GM19397 (cell line): ENCODE data around the gene CA10.

Experiments used
- ATAC-seq: cut with Tn5 transposase; IDR thresholded peaks from one replicate; pipeline ENCODE4 v1.9.1; 2021; ENCODE audit warnings: mild to moderate bottlenecking, moderate library complexity; ENCODE audit not compliant: unreplicated experiment

Gene CA10

GRCh38 chr17:51820766-51821165, 337.7 kb downstream of the CA10 start:
- no peak for ATAC-seq

- no peak for ATAC-seq
These were observed 338.3 kb downstream of the CA10 start for GRCh38 chr17:51820252-51820651.

GRCh38 chr17:51819341-51820219, 338.9 kb downstream of the CA10 start:
- no peak for ATAC-seq

GRCh38 chr17:51818777-51819176, 339.7 kb downstream of the CA10 start:
- no peak for ATAC-seq

GRCh38 chr17:51817955-51818354, 340.6 kb downstream of the CA10 start:
- ATAC-seq: no peak

- ATAC-seq: no peak
These were observed 341.4 kb downstream of the CA10 start for GRCh38 chr17:51817117-51817516.

- ATAC-seq: no peak
These were observed 343.4 kb downstream of the CA10 start for GRCh38 chr17:51815097-51815496.

GRCh38 chr17:51814521-51814920, 344.0 kb downstream of the CA10 start:
- ATAC-seq: no peak

GRCh38 chr17:51813784-51814174, 344.7 kb downstream of the CA10 start:
- no peak for ATAC-seq

GRCh38 chr17:51813140-51813783, 345.3 kb downstream of the CA10 start:
- ATAC-seq: no peak

GRCh38 chr17:51807460-51807859, 351.1 kb downstream of the CA10 start:
- no peak for ATAC-seq

GRCh38 chr17:51805765-51806164, 352.7 kb downstream of the CA10 start:
- no peak for ATAC-seq

GRCh38 chr17:51805185-51805584, 353.3 kb downstream of the CA10 start:
- no peak for ATAC-seq

GRCh38 chr17:51803161-51803560, 355.4 kb downstream of the CA10 start:
- ATAC-seq: no peak

GRCh38 chr17:51802544-51802943, 356.0 kb downstream of the CA10 start:
- ATAC-seq: no peak

GRCh38 chr17:51801626-51802025, 356.9 kb downstream of the CA10 start:
- ATAC-seq: no peak

- ATAC-seq: no peak
These were observed 358.5 kb downstream of the CA10 start for GRCh38 chr17:51799981-51800380.

GRCh38 chr17:51799240-51799639, 359.3 kb downstream of the CA10 start:
- no peak for ATAC-seq

- no peak for ATAC-seq
These were observed 361.4 kb downstream of the CA10 start for GRCh38 chr17:51797150-51797549.

- no peak for ATAC-seq
These were observed 362.5 kb downstream of the CA10 start for GRCh38 chr17:51796026-51796425.

GRCh38 chr17:51795401-51795800, 363.1 kb downstream of the CA10 start:
- ATAC-seq: no peak

- no peak for ATAC-seq
These were observed 364.0 kb downstream of the CA10 start for GRCh38 chr17:51794466-51794865.
